ENCODE data around the gene GRB10. TPM values are rescaled to one million over a fixed set of nuclear protein-coding genes. Genes with fewer than 3 reads are reported as not detected.

GRB10 gene
- total RNA-seq, 1 experiment from 2014 or later: 38.3 TPM

DNA sequence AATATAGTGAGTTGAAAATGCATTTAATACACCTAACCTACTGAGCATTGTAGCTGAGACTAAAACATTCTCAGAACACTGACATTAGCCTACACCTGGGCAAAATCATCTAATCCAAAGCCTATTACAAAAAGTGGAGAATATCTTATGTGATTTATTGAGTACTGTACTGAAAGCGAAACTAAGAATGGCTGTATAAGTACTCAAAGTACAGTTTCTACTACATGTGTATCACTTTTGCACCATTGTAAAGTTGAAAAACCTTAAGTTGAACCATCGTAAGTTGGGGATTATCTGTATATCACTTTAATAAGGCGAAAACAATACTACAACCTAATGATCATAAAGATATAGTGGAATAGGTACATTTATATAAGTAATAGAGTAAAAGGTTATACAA lies 45.4 kb upstream of the GRB10 start:
- Histone ChIP-seq H3K4me3 (ENCODE audit: low read depth in 2 of 2, low read length in 2 of 2) (no peak overlapping the region), H3K27ac (ENCODE audit: low read length) (no peak overlapping the region), H3K4me1 (ENCODE audit: control insufficient read depth, insufficient read depth, low read length) (no peaks in the 10 kb centered on the region), H3K36me3 (ENCODE audit: control insufficient read depth, insufficient read depth, low read length) (no peaks in the 10 kb centered on the region), H3K27me3 (ENCODE audit: control insufficient read depth, insufficient read depth, low read length) (no peaks in the 10 kb centered on the region), H3K9me3 (ENCODE audit: control insufficient read depth, insufficient read depth, low read depth, low read length) (no peaks in the 10 kb centered on the region)
- TF ChIP-seq, protein P1, sequence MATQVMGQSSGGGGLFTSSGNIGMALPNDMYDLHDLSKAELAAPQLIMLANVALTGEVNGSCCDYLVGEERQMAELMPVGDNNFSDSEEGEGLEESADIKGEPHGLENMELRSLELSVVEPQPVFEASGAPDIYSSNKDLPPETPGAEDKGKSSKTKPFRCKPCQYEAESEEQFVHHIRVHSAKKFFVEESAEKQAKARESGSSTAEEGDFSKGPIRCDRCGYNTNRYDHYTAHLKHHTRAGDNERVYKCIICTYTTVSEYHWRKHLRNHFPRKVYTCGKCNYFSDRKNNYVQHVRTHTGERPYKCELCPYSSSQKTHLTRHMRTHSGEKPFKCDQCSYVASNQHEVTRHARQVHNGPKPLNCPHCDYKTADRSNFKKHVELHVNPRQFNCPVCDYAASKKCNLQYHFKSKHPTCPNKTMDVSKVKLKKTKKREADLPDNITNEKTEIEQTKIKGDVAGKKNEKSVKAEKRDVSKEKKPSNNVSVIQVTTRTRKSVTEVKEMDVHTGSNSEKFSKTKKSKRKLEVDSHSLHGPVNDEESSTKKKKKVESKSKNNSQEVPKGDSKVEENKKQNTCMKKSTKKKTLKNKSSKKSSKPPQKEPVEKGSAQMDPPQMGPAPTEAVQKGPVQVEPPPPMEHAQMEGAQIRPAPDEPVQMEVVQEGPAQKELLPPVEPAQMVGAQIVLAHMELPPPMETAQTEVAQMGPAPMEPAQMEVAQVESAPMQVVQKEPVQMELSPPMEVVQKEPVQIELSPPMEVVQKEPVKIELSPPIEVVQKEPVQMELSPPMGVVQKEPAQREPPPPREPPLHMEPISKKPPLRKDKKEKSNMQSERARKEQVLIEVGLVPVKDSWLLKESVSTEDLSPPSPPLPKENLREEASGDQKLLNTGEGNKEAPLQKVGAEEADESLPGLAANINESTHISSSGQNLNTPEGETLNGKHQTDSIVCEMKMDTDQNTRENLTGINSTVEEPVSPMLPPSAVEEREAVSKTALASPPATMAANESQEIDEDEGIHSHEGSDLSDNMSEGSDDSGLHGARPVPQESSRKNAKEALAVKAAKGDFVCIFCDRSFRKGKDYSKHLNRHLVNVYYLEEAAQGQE (IDR thresholded peaks at IDR 0.05; ENCODE audit: insufficient read depth in 1 of 2, low read depth in 2 of 2, low read length in 1 of 2): no peak
- no peak for TF ChIP-seq TCF7L2 (IDR thresholded peaks at IDR 0.05; ENCODE audit: low read depth, low read length)
- TF ChIP-seq POLR2AphosphoS5 (IDR thresholded peaks at IDR 0.05; ENCODE audit: low read depth, low read length): no peak
- TF ChIP-seq SIN3A (IDR thresholded peaks at IDR 0.05; ENCODE audit: borderline replicate concordance, insufficient read depth, low read depth, low read length): no peak
- TF ChIP-seq, protein P2, sequence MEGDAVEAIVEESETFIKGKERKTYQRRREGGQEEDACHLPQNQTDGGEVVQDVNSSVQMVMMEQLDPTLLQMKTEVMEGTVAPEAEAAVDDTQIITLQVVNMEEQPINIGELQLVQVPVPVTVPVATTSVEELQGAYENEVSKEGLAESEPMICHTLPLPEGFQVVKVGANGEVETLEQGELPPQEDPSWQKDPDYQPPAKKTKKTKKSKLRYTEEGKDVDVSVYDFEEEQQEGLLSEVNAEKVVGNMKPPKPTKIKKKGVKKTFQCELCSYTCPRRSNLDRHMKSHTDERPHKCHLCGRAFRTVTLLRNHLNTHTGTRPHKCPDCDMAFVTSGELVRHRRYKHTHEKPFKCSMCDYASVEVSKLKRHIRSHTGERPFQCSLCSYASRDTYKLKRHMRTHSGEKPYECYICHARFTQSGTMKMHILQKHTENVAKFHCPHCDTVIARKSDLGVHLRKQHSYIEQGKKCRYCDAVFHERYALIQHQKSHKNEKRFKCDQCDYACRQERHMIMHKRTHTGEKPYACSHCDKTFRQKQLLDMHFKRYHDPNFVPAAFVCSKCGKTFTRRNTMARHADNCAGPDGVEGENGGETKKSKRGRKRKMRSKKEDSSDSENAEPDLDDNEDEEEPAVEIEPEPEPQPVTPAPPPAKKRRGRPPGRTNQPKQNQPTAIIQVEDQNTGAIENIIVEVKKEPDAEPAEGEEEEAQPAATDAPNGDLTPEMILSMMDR (IDR thresholded peaks at IDR 0.05): no peak
- DNase-seq (ENCODE audit: low read depth, low spot score): no peak
- intact Hi-C loops (cut with micrococcal nuclease; ENCODE audit: unreplicated experiment) (no loop called here), in situ Hi-C loops (cut with HindIII; ENCODE audit: low pct_unique_long_range_greater_than_20kb, low sequenced_read_pairs) (no loop called here)
- no TSS peak for BruUV-seq (replicated peaks)
- ATAC-seq: no peak
- ChIA-PET CTCF (no interaction called here), POLR2A (no interaction called here)

DNA sequence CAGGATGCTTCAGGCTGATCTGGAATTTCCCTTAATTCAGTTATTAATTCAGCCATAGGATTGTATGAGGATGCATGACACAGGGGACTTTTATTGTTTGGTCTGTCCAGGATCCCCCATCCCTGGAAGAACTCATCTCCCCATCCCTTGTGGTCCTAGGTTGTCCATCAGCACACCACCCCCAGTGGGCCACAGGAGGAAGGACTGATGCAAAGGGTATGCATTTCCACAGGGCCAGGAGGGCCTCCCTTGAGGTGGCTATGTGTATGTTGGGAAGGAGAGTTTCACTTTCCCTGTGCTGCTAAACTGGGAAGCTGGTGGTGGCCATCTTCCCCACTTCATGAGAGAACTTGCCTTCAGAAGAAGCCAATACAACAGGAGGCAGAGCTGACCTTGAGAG lies 44.6 kb upstream of the GRB10 start:
- Histone ChIP-seq H3K27ac (ENCODE audit: low read length) (no peak overlapping the region), H3K4me3 (ENCODE audit: low read depth in 2 of 2, low read length in 2 of 2) (no peak overlapping the region), H3K27me3 (ENCODE audit: control insufficient read depth, insufficient read depth, low read length) (no peaks in the 10 kb centered on the region), H3K9me3 (ENCODE audit: control insufficient read depth, insufficient read depth, low read depth, low read length) (no peaks in the 10 kb centered on the region), H3K4me1 (ENCODE audit: control insufficient read depth, insufficient read depth, low read length) (no peaks in the 10 kb centered on the region), H3K36me3 (ENCODE audit: control insufficient read depth, insufficient read depth, low read length) (no peaks in the 10 kb centered on the region)
- in situ Hi-C loops (cut with HindIII; ENCODE audit: low pct_unique_long_range_greater_than_20kb, low sequenced_read_pairs) (no loop called here), intact Hi-C loops (cut with micrococcal nuclease; ENCODE audit: unreplicated experiment) (no loop called here)
- ChIA-PET CTCF (no interaction called here), POLR2A (no interaction called here)
- TF ChIP-seq, protein P2 (IDR thresholded peaks at IDR 0.05): no peak
- TF ChIP-seq TCF7L2 (IDR thresholded peaks at IDR 0.05; ENCODE audit: low read depth, low read length): no peak
- no peak for TF ChIP-seq SIN3A (IDR thresholded peaks at IDR 0.05; ENCODE audit: borderline replicate concordance, insufficient read depth, low read depth, low read length)
- TF ChIP-seq POLR2AphosphoS5 (IDR thresholded peaks at IDR 0.05; ENCODE audit: low read depth, low read length): no peak
- DNase-seq (ENCODE audit: low read depth, low spot score): no peak
- ATAC-seq: peak; percentile 39; the same call in 1 of the 2 replicates
- BruUV-seq (replicated peaks): no TSS peak
